ENCODE results near the gene TRABD. TPM values are rescaled to one million over a fixed set of nuclear protein-coding genes. Genes with fewer than 3 reads are reported as not detected.
A peak's percentile ranks its signal among the peaks of the same experiment; 100 is the strongest.
"Not testable (repeated sequence)": the region's sequence is repeated elsewhere in the genome, so short reads cannot be mapped to it uniquely, and the experiment has no call there.

The TRABD gene
- total RNA-seq, 1 donor from 2014 or later, result 25.9 TPM

DNA sequence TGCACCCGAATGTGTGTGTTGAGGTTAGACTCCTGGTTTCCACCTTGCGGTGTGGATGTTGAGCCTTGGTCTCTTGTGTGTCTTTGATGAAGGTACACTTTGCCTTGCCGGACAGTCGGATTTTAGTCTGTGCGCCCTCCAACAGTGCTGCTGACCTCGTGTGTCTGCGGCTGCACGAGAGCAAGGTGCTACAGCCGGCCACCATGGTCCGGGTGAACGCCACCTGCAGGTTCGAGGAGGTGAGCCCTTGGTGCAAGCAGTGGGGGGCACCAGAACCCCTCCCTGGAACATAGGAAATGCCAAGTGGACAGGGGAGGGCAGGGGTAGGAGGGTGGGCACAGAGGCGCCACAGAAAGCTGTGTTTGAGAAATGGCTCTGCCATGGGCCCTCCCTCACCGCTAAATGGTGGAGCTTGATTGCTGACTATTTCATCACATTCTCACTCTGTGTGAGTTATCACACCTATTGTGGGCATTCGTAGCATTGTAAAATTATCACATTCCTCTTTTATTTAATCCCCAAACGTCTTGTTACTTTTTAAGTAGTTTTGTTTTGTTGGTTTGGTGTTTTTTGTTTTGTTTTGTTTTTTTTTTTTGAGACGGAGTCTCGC, 41.6 kb upstream of the TRABD start:
- no peaks in the 10 kb centered on the region for H3K36me3 Mint-ChIP-seq (ENCODE audit: unreplicated experiment)
- DNase-seq (ENCODE audit: extremely low spot score, unreplicated experiment), result no peak
- peaks cover 26% of the 10 kb centered on the region for H3K4me1 Mint-ChIP-seq (ENCODE audit: unreplicated experiment)
- H3K27me3 Mint-ChIP-seq (ENCODE audit: unreplicated experiment), result peaks cover 40% of the 10 kb centered on the region
- TF ChIP-seq, protein P1, sequence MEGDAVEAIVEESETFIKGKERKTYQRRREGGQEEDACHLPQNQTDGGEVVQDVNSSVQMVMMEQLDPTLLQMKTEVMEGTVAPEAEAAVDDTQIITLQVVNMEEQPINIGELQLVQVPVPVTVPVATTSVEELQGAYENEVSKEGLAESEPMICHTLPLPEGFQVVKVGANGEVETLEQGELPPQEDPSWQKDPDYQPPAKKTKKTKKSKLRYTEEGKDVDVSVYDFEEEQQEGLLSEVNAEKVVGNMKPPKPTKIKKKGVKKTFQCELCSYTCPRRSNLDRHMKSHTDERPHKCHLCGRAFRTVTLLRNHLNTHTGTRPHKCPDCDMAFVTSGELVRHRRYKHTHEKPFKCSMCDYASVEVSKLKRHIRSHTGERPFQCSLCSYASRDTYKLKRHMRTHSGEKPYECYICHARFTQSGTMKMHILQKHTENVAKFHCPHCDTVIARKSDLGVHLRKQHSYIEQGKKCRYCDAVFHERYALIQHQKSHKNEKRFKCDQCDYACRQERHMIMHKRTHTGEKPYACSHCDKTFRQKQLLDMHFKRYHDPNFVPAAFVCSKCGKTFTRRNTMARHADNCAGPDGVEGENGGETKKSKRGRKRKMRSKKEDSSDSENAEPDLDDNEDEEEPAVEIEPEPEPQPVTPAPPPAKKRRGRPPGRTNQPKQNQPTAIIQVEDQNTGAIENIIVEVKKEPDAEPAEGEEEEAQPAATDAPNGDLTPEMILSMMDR (IDR thresholded peaks at IDR 0.05), result no peak
- H3K27ac Mint-ChIP-seq (ENCODE audit: unreplicated experiment), result no peak overlapping the region
- H3K4me3 Mint-ChIP-seq (ENCODE audit: unreplicated experiment), result no peak overlapping the region
- no peaks in the 10 kb centered on the region for H3K9me3 Mint-ChIP-seq (ENCODE audit: unreplicated experiment)

DNA sequence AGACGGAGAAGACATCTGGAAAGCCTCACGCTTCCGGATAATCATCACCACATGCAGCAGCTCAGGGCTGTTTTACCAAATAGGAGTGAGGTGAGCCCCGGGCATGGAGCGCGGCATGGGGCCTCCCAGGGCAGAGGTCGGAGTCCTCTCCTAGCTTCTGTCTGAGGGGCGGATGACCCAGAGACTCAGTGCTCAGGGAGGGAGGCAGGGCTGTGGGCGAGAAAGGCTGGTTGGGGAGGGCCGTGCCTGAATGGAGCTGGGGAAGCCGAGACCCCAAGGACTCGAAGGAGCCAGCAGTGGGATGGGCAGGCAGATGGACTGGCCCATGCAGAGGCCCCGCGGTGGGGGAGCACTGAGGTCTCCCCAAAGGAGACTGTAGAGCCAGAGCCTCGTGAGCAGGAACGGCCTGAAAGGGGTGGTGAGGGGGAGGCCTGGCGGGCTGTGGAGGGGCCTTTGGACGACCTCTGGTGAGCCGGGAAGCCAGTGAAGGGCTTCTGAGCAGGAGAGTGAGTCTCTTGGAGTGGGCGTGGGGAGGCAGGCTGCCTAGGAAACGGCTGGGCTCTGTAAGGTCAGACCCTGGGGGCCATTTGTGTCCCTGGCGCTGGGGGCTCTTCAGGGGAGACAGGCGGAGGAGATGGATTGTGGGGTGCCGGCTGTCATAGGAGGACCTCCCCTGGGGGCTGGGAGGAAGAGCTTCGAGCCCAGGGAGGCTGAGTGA, 39.8 kb upstream of the TRABD start:
- Mint-ChIP-seq H3K27ac (ENCODE audit: unreplicated experiment) (no peak overlapping the region), H3K9me3 (ENCODE audit: unreplicated experiment) (no peaks in the 10 kb centered on the region), H3K4me3 (ENCODE audit: unreplicated experiment) (no peak overlapping the region), H3K27me3 (ENCODE audit: unreplicated experiment) (peaks cover 30% of the 10 kb centered on the region), H3K4me1 (ENCODE audit: unreplicated experiment) (peaks cover 25% of the 10 kb centered on the region), H3K36me3 (ENCODE audit: unreplicated experiment) (no peaks in the 10 kb centered on the region)
- TF ChIP-seq, protein P1 (IDR thresholded peaks at IDR 0.05), result no peak
- DNase-seq (ENCODE audit: extremely low spot score, unreplicated experiment), result no peak

DNA sequence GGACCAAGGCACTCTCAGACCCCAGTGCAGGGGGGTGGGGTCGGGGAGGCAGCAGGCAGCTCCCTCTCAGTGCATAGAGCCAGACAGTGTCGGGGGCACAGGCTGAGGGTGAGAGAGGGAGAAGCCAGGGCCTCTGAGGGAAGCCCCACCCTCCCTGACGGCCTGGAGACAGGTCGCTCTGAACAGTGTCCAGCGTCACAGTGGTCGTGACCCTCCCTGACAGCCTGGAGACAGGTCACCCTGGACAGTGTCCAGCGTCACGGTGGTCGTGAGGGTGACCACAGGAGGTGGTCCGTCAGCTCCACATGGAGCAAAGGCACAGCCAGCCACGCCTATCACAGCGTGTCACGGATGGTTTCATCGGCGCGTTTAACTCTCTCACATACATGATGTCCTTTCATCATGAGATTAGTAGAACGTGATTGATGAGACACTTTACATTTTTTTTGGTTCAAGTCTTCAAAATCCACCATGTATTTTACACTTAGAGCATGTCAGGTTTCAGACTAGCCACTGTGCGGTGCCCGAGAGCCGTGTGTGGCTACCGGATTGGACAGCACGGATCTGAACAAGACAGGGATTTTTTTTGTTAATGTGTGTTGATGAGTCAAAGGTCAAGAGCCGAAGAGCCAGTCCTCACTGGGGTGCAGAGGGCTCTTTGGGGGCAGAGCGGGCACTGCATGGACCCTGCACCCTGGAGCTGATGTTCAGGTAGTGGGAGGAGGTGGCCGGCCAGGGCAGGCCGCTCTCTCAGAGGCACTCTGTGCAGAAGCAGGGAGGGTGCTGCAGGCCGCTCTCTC, 39.1 kb upstream of the TRABD start:
- Mint-ChIP-seq H3K4me3 (ENCODE audit: unreplicated experiment) (no peak overlapping the region), H3K36me3 (ENCODE audit: unreplicated experiment) (no peaks in the 10 kb centered on the region), H3K27me3 (ENCODE audit: unreplicated experiment) (peaks cover 30% of the 10 kb centered on the region), H3K9me3 (ENCODE audit: unreplicated experiment) (no peaks in the 10 kb centered on the region), H3K27ac (ENCODE audit: unreplicated experiment) (no peak overlapping the region), H3K4me1 (ENCODE audit: unreplicated experiment) (peaks cover 24% of the 10 kb centered on the region)
- no peak for DNase-seq (ENCODE audit: extremely low spot score, unreplicated experiment)
- TF ChIP-seq, protein P1 (IDR thresholded peaks at IDR 0.05), result peak; percentile 79

DNA sequence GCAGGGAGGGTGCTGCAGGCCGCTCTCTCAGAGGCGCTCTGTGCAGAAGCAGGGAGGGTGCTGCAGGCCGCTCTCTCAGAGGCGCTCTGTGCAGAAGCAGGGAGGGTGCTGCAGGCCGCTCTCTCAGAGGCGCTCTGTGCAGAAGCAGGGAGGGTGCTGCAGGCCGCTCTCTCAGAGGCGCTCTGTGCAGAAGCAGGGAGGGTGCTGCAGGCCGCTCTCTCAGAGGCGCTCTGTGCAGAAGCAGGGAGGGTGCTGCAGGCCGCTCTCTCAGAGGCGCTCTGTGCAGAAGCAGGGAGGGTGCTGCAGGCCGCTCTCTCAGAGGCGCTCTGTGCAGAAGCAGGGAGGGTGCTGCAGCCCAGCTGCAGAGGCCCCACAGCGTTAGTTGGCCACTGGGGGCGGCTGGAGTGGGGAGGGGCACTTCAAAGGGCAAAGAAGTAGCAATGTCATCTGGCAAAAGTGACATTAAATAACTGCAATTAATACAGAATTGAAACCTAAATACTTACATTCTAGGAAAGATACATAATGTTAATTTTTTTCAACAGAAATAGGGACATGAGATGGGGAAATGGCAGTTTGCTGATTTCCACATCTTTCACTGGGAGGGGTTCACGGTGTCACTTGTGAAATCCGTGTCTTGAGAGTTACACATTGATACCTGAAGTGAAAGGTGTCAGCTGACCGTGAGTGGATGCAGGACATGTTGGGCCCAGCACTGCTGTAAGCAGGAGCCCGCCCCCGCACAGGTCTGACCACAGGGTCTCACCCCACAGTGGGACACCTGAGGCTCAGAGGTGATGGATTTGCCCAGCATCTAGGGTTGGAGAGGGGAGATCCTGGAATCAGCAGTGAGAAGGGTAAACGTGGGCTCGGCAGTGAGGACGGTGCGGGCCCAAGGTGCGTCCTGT, 38.2 kb upstream of the TRABD start:
- H3K27ac Mint-ChIP-seq (ENCODE audit: unreplicated experiment); DNase-seq (ENCODE audit: extremely low spot score, unreplicated experiment); H3K36me3 Mint-ChIP-seq (ENCODE audit: unreplicated experiment); H3K9me3 Mint-ChIP-seq (ENCODE audit: unreplicated experiment); H3K4me3 Mint-ChIP-seq (ENCODE audit: unreplicated experiment): not testable (repeated sequence)
- peaks cover 23% of the 10 kb centered on the region for H3K27me3 Mint-ChIP-seq (ENCODE audit: unreplicated experiment)
- peaks cover 17% of the 10 kb centered on the region for H3K4me1 Mint-ChIP-seq (ENCODE audit: unreplicated experiment)

DNA sequence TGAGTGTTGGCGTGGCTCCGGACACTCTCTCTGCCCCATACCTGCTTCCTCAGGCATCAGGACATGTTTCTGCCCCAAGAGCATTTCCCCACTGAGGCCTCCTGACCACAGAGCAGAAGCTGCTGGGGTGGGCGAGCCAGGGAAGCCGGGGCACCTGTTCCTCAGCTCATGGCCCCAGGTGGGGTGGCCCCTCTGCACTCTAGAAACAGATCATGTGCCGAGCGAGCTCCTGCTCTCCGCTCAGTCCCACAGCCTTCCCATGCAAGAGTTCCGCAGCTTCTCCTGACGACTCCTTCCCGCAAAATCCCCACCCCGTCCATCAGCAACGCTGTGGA, 37.6 kb upstream of the TRABD start:
- Mint-ChIP-seq H3K4me3 (ENCODE audit: unreplicated experiment) (no peak overlapping the region), H3K9me3 (ENCODE audit: unreplicated experiment) (no peaks in the 10 kb centered on the region), H3K4me1 (ENCODE audit: unreplicated experiment) (peaks cover 15% of the 10 kb centered on the region), H3K27ac (ENCODE audit: unreplicated experiment) (no peak overlapping the region), H3K27me3 (ENCODE audit: unreplicated experiment) (peaks cover 17% of the 10 kb centered on the region), H3K36me3 (ENCODE audit: unreplicated experiment) (no peaks in the 10 kb centered on the region)
- TF ChIP-seq, protein P1 (IDR thresholded peaks at IDR 0.05), result no peak
- DNase-seq (ENCODE audit: extremely low spot score, unreplicated experiment), result no peak
